HCT116 (cell line): ENCODE results near the gene IGSF21.

Experiments
- CTCF ChIP-seq, 3 experiments: fragments of 200-600 bp in 1 of 3; sonication (generic) in 1 of 3; IDR thresholded peaks in 2 of 3; conservative IDR thresholded peaks in 1 of 3; 2 replicates each; pipeline ENCODE4 v1.5.1; 2012 to 2017; ENCODE audit warnings: low read depth in 2 of 3, low read length in 2 of 3, antibody characterized with exemption in 1 of 3, borderline replicate concordance in 1 of 3, control low read depth in 1 of 3, mild to moderate bottlenecking in 1 of 3, mixed read lengths in 1 of 3, mixed run types in 1 of 3, moderate library complexity in 1 of 3; ENCODE audit not compliant: insufficient read depth in 1 of 3
- POLR2A ChIP-seq: IDR thresholded peaks from 2 replicates; pipeline ENCODE4 v1.7.0; 2011; ENCODE audit warnings: borderline replicate concordance; ENCODE audit not compliant: insufficient read depth, insufficient read length; ENCODE audit errors: extremely low read depth
- ZBTB33 ChIP-seq: IDR thresholded peaks from 2 replicates; pipeline ENCODE4 v1.6.1; 2011; ENCODE audit warnings: mild to moderate bottlenecking, low read length, moderate library complexity; ENCODE audit not compliant: insufficient replicate concordance; ENCODE audit errors: extremely low read depth

- TF ChIP-seq CTCF (IDR thresholded peaks at IDR 0.05 in 2 of 3, conservative IDR thresholded peaks at IDR 0.05 in 1 of 3; ENCODE audit: borderline replicate concordance in 1 of 3, insufficient read depth in 1 of 3, low read depth in 2 of 3, low read length in 2 of 3), result no peak
- no peak for TF ChIP-seq POLR2A
- TF ChIP-seq ZBTB33, result no peak
Observed at GRCh38 chr1:18266391-18266790, 158.8 kb downstream of the IGSF21 start.
